Stromal cell of bone marrow (primary cell): ENCODE data around the gene LFNG.

Experiments
- DNase-seq: peaks from one replicate; pipeline ENCODE4 v3.0.0-alpha.2; 2012; ENCODE audit warnings: low read depth

Gene LFNG

DNA sequence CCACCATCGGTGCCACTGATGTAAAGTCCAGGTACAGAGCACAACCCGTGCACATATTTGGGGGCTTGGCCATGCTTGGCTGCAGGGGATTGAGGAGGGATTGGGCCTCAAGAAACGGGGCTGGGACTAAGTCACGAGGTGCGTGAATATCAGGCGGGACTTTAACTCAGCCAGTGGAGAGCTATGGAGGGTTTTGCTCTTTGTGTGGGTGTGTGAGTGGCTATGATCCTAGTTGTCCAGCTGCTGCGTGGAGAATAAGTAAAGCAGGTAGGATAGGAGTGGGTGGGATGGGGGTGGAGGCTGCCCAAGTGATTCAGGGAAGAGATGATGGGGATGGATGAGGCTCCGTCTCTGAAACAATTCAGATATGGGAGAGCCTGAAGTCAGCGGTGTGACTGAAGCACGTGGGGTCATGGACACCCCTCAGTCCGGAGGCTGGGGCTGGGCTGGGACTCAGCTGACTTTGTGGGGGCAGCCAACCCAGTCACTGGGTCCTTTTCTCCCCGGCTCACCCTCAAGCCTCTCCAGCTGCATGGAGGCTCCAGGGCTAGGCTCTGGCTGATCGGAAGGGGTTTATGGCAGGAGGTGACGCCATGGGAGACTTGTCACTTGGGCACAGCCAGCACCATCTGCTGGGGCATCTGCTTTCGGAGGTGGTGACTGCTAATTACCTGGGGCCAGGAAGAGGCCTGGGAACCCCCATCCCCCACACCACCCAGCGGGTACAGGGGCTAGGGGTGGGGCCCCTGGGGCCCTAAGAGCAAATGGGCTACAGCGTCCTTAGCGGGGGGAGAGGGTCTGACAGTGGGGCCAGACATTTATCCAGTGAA lies 1.7 kb upstream of the LFNG start:
- no peak for DNase-seq

DNA sequence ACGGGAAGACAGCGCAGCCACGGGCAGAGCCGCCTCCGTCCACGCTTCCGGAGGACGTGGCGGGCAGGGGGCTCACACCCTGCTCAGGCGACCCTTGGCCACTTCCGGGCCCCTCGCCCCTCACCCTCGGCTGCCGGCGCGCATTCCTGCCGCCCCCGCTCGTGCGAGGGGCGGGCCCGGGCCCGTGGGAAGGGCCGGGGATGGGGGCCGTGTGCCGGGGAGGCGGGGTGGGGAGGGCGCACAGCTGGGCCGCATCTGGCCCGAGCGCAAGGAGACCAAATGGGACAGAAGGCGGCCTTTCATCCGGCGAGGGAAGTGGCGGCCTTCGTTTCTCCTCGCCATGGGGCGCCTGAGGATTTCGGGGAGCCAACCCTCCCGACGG lies 846 bp upstream of the LFNG start:
- DNase-seq, result no peak

DNA sequence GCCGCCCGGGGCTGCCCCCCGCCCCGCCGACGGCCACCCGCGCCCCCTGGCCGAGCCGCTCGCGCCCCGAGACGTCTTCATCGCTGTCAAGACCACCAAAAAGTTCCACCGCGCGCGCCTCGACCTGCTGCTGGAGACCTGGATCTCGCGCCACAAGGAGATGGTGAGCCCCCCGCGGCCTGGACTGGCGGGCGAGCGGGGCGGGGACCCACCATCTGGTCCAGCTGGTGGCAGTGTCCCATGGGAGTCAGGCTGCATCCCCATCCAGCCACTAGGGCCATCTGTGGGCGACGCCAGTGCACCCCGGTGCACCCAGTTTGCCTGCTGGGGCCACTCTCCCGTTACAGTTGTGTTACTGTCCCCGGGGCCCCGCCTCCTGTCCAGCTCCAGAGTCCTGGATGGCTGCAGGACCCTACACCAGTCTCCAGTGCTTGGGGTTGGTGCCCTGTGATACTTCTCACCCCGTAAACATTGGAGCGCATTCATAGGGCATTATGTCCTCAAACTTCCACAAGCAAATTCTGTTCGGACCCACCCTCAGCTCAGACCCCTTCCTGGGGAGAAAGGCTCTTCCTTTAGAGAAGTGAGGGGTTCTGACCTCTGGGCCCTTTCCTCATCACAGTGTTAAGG lies 672 bp downstream of the LFNG start:
- no peak for DNase-seq

DNA sequence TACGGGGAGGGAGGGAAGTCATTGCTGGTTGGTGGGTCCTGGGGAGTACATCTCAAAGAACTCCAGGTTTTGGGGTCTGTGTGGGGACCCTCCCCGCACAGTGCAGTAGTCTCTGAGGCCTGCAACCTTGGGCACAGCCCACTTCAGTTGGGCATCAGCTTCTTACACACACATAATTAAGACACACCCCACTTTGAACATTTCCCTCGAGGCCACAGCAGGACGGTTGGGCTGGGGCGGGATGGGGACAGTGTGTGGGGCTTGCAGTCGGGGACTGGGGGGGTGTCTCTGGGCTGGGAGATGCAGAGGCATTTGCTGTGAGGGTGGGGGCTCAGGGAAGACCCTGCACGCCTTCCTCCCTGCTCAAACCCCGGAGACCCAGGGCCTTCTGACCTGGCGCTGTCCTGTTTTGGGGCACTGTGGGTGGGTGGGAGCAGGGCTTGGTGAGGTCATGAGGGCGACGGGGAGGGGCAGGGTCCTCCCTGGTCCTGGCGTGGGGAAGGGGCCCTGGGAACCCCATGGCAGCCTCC lies 1.3 kb downstream of the LFNG start:
- DNase-seq, result no peak

GRCh38 chr7:2521341-2521745 lies 1.8 kb downstream of the LFNG start:
- no peak for DNase-seq

DNA sequence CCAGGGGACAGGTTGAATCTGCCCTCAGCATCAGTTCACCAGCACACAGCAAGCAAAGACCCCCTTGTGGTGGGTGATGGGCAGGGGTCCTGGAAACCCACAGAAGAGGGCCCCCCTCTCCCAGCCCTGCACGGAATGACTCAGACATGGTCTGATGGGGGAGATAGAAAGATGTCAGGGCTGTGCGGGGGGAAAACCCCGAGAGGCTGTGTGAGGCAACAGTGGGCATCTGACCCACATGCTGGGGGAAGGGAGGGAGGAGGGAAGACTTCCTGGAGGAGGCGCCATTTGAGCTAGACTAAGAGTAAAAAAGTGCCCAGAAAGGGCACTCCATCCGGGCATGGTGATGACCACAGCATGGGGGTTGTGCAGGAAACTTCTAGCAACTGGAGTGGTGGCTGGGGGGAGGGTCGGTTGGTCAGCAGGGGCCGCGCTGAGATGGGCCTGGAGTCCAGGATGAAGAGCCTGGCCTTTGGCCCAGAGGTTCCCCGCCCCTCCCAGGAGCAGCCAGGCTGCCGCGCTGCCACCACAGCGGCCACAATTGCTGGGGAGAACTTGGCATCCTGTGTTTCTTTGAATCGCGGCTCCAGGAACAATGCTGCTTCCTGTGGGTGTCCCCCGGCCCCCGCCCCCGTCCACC lies 2.5 kb downstream of the LFNG start:
- no peak for DNase-seq

DNA sequence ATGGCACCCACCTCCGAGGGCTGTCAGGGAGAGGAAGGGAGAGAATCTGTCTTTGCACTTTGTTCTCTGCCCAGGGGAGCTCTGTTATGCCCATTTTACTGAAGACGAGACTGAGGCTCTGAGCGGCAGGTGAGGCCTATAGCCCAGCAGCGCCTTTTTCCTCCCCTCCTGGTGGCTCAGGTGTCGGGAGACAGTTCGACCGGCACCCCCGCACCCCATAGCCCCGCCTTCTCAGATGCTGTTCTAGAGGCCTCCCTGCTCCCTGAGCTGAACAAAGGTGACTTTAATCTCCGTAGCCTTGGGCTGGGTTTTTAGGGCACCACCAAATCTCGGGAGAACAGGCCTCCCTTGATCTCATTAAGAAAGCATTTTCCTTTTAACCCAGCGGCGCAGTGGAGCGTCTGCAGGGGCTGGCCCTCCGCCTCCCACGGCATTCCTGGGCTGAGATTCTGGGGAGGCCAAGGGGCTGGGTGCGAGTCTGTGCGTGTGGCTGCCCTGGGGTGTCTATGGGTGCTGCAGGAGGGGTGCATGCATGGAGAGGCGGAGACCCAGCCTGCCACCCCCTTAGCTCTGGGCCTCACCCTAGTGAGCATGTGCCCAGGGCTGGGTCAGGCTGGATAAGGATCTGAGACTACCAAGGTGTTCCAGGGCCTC lies 3.3 kb downstream of the LFNG start:
- DNase-seq, result no peak

- DNase-seq, result no peak
Measured at GRCh38 chr7:2523461-2523936, 3.9 kb downstream of the LFNG start.

DNA sequence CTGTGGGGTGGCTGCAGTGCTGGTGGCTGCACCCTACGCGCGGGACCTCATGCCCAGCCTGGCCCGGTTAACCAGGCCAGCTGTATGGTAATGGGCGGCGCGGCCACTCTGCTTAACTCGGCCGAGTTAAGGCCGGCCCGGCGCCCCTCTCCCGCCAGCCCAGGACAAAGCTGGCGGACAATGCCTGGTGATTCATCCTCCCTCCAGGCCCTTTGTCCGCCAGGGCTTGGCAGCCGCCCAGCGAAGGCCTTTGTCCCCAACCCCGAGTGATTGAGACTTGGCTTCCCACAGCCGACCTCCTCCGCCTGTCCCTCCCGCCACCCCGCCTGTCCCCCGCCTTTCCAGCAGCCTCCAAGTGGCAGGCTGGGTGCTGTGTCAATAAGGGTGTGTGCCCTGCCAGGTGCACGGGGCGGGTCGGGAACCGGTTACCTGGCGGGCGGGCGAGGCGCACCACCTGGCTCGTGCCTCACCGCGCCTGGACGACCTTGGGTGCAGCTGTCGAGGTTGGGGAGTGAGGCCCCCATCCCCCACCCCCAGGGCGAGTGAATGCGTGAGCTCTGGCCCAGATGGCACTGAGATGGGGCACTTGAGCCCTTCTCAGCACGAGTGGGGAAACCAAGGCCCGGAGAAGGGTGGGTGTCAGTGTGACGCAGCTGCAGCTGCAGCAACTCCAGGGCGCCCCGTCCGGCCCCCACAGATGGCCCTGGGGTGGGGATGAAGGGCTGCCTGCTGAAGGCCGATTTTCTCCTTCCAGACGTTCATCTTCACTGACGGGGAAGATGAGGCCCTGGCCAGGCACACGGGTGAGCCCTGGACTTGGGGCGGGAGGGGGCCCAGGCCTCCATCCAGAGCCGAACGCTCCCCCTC lies 4.6 kb downstream of the LFNG start:
- DNase-seq, result no peak

DNA sequence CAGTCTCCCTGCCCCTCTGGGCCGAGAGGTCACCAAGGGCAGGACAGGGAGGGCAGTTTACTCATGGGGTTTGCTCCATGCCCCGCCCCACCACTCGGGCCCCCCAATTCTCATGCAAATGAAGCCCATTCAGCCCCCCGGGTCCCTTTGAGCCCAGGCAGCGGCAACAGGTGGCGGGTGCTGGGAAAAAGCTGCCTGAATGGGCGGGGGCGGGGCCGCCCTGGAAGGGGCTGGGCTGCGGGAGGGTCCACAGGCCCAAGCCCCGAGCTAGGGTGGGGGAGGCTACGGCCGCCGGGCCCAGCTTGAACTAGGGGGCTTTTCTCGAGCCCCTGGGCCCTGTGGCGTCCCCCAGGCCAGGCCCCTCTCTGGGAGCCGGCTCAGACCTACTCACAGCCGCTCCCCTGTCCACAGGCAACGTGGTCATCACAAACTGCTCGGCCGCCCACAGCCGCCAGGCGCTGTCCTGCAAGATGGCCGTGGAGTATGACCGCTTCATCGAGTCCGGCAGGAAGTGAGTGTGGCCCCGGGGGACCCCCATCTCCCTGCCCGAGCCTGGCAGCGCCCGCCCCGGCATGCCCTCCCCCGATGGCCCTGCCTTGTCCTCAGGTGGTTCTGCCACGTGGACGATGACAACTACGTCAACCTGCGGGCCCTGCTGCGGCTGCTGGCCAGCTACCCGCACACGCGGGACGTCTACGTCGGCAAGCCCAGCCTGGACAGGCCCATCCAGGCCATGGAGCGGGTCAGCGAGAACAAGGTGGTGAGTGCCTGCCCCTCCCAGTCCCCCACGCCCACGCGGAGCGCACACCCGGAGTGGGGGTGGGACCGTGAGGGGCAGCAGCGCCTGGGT lies 5.5 kb downstream of the LFNG start:
- no peak for DNase-seq

GRCh38 chr7:2525658-2526630 lies 6.4 kb downstream of the LFNG start:
- DNase-seq, result no peak

DNA sequence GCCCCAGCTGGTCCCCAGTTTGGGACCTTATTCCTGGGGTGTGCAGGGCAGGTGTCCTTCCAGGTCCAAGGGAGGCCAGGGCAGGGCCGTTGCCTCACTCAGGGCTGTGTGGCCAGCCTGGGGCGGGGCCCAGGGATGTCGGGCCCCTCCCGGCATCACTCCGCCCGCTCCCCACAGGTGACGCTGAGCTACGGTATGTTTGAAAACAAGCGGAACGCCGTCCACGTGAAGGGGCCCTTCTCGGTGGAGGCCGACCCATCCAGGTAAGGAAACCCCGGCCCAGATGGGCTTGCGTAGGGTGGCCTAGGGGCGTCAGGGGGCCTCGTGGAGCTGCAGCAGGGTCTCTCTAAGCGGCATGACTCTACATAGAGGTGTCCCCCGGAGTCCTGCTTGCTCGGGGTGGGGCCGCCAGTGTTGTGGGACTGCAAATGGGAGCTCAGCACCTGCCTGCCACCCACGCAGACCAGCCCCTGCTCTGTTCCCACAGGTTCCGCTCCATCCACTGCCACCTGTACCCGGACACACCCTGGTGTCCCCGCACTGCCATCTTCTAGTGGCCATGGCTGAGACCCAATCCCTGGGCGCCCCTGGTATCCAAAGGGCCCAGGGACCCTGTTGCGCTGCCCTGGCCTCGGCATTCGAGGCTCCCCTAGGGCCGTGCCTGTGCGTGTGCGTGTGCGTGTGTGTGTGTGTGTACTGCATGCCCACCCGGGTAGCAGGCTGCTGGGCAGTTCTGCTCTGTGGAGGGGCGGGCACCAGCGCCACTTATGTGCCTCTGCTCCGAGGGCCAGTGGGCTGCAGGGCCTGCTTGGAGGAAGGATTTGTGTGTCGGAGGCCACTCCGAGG lies 7.3 kb downstream of the LFNG start:
- DNase-seq, result no peak

DNA sequence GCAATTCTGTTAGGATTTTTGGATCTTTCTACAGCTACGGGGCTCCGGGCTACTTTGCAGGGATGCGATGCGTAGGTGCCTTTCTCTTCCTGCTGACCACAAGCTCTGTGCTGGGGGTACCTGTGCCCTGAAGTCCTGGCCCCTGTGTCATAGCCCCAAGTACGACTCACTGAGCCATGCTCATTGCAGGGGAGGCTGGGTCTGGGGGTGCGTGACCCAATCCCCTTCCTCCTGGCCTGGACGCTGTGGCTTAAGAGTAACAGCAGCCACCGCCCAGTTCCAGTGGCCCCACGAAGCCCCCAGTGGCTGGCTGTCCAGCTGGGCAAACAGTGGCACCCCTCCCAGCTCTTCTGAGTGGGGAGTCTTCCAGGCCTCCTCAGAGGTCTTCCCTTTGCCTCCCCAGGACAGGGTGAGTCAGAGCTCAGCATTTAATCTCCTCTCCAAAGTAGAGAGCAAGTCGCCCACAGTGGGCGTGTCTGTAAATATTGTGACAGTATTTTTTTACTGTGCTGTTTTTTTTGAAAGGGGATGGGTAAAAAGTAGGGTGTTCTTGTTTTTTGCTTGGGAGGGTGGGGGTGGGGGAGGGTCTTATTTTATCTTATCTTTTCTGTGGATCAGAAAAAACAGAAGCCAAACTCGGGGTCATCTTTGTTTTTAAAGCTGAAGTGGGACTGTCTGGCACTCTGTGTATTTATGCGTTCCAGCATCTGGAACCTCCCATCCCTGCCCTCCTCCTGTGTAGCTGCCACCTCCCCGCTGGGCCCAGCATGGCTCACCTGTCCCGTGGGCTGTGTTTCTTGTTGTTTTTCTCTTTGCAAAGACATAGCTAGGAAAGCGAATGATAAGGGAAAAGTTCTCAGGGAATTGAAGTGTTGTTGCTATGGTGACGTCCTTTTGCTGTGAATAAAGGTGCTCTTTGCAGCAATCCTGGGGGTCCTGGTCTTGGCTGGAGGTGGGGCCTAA lies 8.2 kb downstream of the LFNG start:
- DNase-seq, result peak; percentile 57

- DNase-seq, result no peak
Measured at GRCh38 chr7:2528481-2529095, 9.0 kb downstream of the LFNG start.

GRCh38 chr7:2529161-2530070 lies 9.8 kb downstream of the LFNG start:
- no peak for DNase-seq
